Right lobe of liver (tissue), 4 donors: ENCODE measurements around the gene CUEDC1.

Experiments used
- POLR2A ChIP-seq: fragments of 450-650 bp; IDR thresholded peaks from one replicate; pipeline ENCODE4 v1.6.1; 2017; ENCODE audit warnings: antibody characterized with exemption, mild to moderate bottlenecking
- TF ChIP-seq, protein P1 (sequence below), 4 donors: fragments of 200-600 bp in 3 of 4; fragments of 450-650 bp in 1 of 4; IDR thresholded peaks; one replicate each; pipeline versions ENCODE4 v1.5.1 to v1.8.0; 2016 to 2022; ENCODE audit warnings: antibody characterized with exemption in 4 of 4, mild to moderate bottlenecking in 2 of 4
- donor health status: DM: no; HTN: no; CAD: no.
- donor health status: DM: no; HTN: no; CAD: no.
- donor health status: DM: no; HTN: yes; CAD: no.

DNA sequence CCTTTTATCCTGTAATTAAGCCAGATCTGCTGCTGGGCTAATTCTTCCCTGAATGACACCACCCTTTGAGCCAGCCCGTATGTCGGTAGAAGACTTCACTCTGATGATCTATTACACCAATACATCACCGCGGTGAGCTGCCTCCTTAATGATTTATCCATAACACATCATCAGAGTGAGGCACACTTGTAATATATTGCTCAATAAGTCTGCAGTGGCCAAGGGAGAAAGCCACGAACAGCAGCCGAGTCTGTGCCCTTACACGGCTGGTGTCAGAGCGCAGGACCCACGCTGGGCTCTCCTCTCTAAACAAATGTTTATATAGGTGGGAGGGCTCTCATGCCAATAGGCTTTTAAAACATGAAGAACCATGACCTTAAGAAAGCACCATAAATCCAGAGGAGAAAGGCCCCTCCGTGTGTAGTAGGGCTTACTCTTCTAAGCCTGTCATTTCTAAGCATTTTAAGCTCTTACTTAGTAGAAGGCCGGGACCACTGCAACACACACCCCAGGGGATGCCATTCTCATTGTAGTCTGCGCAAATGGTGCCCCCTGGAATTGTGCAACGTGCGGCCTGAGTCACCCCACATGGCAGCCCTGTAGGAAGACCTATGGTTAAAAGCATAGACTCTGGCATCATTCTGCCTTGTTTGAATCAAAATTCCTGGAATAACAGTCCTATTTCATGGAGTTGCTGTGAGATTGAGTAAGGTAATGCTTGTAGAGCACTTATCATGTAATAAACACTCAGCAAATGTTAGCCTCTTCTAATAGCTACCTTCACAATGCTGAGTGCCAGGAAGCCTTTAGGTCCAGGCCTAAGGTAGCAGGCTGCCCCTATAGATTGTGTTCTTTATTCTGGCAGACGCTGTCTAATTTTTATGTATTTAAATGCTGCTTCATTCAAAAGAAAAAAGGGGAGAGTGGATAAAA is 131.5 kb downstream of the CUEDC1 start:
- TF ChIP-seq, protein P1, sequence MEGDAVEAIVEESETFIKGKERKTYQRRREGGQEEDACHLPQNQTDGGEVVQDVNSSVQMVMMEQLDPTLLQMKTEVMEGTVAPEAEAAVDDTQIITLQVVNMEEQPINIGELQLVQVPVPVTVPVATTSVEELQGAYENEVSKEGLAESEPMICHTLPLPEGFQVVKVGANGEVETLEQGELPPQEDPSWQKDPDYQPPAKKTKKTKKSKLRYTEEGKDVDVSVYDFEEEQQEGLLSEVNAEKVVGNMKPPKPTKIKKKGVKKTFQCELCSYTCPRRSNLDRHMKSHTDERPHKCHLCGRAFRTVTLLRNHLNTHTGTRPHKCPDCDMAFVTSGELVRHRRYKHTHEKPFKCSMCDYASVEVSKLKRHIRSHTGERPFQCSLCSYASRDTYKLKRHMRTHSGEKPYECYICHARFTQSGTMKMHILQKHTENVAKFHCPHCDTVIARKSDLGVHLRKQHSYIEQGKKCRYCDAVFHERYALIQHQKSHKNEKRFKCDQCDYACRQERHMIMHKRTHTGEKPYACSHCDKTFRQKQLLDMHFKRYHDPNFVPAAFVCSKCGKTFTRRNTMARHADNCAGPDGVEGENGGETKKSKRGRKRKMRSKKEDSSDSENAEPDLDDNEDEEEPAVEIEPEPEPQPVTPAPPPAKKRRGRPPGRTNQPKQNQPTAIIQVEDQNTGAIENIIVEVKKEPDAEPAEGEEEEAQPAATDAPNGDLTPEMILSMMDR (IDR thresholded peaks at IDR 0.05), result no peak
- TF ChIP-seq POLR2A, result no peak
